HepG2 (cell line): ENCODE results near the gene FNDC3B. TPM values are rescaled to one million over a fixed set of nuclear protein-coding genes. Genes with fewer than 3 reads are reported as not detected.

ENCODE experiments used
- DBP ChIP-seq: sonication (generic); formaldehyde crosslinking; IDR thresholded peaks from 2 replicates; pipeline ENCODE4 v1.4.0; 2020; ENCODE audit warnings: missing genetic modification reagents; ENCODE audit errors: not compliant biosample characterization
- HIC2 ChIP-seq: sonication (generic); formaldehyde crosslinking; IDR thresholded peaks from 2 replicates; pipeline ENCODE4 v1.9.0; 2022; ENCODE audit warnings: low read depth, missing genetic modification reagents
- HMGXB3 ChIP-seq: sonication (generic); formaldehyde crosslinking; IDR thresholded peaks from 2 replicates; pipeline ENCODE4 v1.4.0; 2020; ENCODE audit warnings: missing genetic modification reagents, borderline replicate concordance
- KMT2A ChIP-seq: sonication (generic); formaldehyde crosslinking; IDR thresholded peaks from 2 replicates; pipeline ENCODE4 v1.4.0; 2020; ENCODE audit warnings: missing genetic modification reagents
- KMT2B ChIP-seq: IDR thresholded peaks from 2 replicates; pipeline ENCODE4 v1.6.1; 2016; ENCODE audit warnings: missing genetic modification reagents, missing compliant biosample characterization
- NCOR1 ChIP-seq: fragments of 200-600 bp; sonication (generic); IDR thresholded peaks from 2 replicates; pipeline ENCODE4 v1.7.0; 2017; ENCODE audit warnings: antibody characterized with exemption, low read length, borderline replicate concordance
- NFE2 ChIP-seq: sonication (generic); formaldehyde crosslinking; IDR thresholded peaks from 2 replicates; pipeline ENCODE4 v1.4.0; 2020; ENCODE audit warnings: missing genetic modification reagents
- NFE2L1 ChIP-seq: sonication (generic); formaldehyde crosslinking; IDR thresholded peaks from 2 replicates; pipeline ENCODE4 v1.4.0; 2020; ENCODE audit warnings: missing genetic modification reagents, mild to moderate bottlenecking, borderline replicate concordance
- NR2F1 ChIP-seq, 2 experiments: fragments of 450-650 bp in 1 of 2; formaldehyde crosslinking in 1 of 2; IDR thresholded peaks; 2 replicates each; pipeline versions ENCODE4 v1.5.0 to v1.6.1; 2016 to 2020; ENCODE audit warnings: mild to moderate bottlenecking in 1 of 2, missing compliant biosample characterization in 1 of 2, missing genetic modification reagents in 1 of 2, moderate library complexity in 1 of 2
- NR3C1 ChIP-seq: sonication (generic); formaldehyde crosslinking; IDR thresholded peaks from 2 replicates; pipeline ENCODE4 v1.4.0; 2020; ENCODE audit warnings: missing genetic modification reagents
- NRL ChIP-seq: sonication (generic); formaldehyde crosslinking; IDR thresholded peaks from 2 replicates; pipeline ENCODE4 v1.5.0; 2020; ENCODE audit warnings: missing genetic modification reagents, mild to moderate bottlenecking, moderate library complexity, borderline replicate concordance
- SIX1 ChIP-seq: sonication (generic); formaldehyde crosslinking; IDR thresholded peaks from 2 replicates; pipeline ENCODE4 v1.4.0; 2020; ENCODE audit warnings: missing genetic modification reagents, borderline replicate concordance
- SOX6 ChIP-seq, 2 experiments: fragments of 450-650 bp in 1 of 2; sonication (generic) in 1 of 2; formaldehyde crosslinking in 1 of 2; IDR thresholded peaks; 2 replicates each; pipeline versions ENCODE4 v1.4.0 to v1.6.1; 2017 to 2020; ENCODE audit warnings: antibody characterized with exemption in 1 of 2, mild to moderate bottlenecking in 1 of 2, missing genetic modification reagents in 1 of 2
- TEAD3 ChIP-seq: optimal IDR thresholded peaks from 2 replicates; pipeline ENCODE3; 2016; ENCODE audit warnings: borderline replicate concordance
- ZMYM3 ChIP-seq: sonication (generic); formaldehyde crosslinking; IDR thresholded peaks from 2 replicates; pipeline ENCODE4 v1.5.1; 2020; ENCODE audit warnings: mild to moderate bottlenecking, missing genetic modification reagents
- ZNF614 ChIP-seq: IDR thresholded peaks from 2 replicates; pipeline ENCODE4 v1.6.1; 2018; ENCODE audit warnings: missing biosample characterization, missing genetic modification reagents, inconsistent platforms, borderline replicate concordance
- ZNF616 ChIP-seq: sonication (generic); formaldehyde crosslinking; IDR thresholded peaks from 2 replicates; pipeline ENCODE4 v1.5.0; 2020; ENCODE audit warnings: low read depth, mild to moderate bottlenecking, missing genetic modification reagents
- ZNF691 ChIP-seq: sonication (generic); formaldehyde crosslinking; IDR thresholded peaks from 2 replicates; pipeline ENCODE4 v1.4.0; 2020; ENCODE audit warnings: missing genetic modification reagents, low read depth, mild to moderate bottlenecking, borderline replicate concordance
- ZZZ3 ChIP-seq: sonication (generic); formaldehyde crosslinking; IDR thresholded peaks from 2 replicates; pipeline ENCODE4 v1.4.0; 2020; ENCODE audit warnings: missing genetic modification reagents, mild to moderate bottlenecking, borderline replicate concordance
- polyA plus RNA-seq, 8 experiments: library from polyadenylated mRNA; depleted of rRNA in 3 of 8; stranded (reverse) in 7 of 8; unstranded in 1 of 8; fragments of >200 nt; fragmentation: Illumina TruSeq in 4 of 8; extraction: Trizol in 4 of 8; gene quantifications; 2 replicates each; pipeline versions ENCODE4 v1.2.1 to v1.2.3, GENCODE V29; 2011 to 2016; ENCODE audit warnings: low read depth in 4 of 8, missing spikeins in 1 of 8, mixed read lengths in 1 of 8; ENCODE audit not compliant: insufficient read depth in 1 of 8
- total RNA-seq, 5 experiments: library from RNA; depleted of rRNA; stranded (reverse); fragments of >200 nt; fragmentation: Illumina TruSeq; extraction: Trizol; gene quantifications; 2 replicates each; pipeline ENCODE4 v1.2.3, GENCODE V29; 2016; ENCODE audit warnings: low read depth in 1 of 5

FNDC3B gene
- total and polyA plus RNA-seq, 2 of the 13 experiments (the other 11 are each of a cell fraction or from before 2014, with no cell fraction given) = 74.8 to 103 TPM

- 0 out of 2 replicates have a peak, but pooled peaks have one; percentile 26 for TF ChIP-seq SIX1
- no peak for TF ChIP-seq NR3C1
- no peak for TF ChIP-seq SOX6 (IDR thresholded peaks at IDR 0.05)
- peak; percentile 94 for TF ChIP-seq SOX6 (CRISPR knock-in tag; IDR thresholded peaks at IDR 0.05)
- no peak for TF ChIP-seq HIC2 (CRISPR knock-in tag)
- TF ChIP-seq KMT2B = no peak
- TF ChIP-seq ZMYM3 (CRISPR knock-in tag) = no peak
- TF ChIP-seq NCOR1 = no peak
- TF ChIP-seq ZZZ3 = no peak
- no peak for TF ChIP-seq ZNF616 (CRISPR knock-in tag)
- no peak for TF ChIP-seq NFE2
- no peak for TF ChIP-seq NFE2L1 (CRISPR knock-in tag)
- TF ChIP-seq HMGXB3 (CRISPR knock-in tag) = no peak
- no peak for TF ChIP-seq NR2F1 (CRISPR knock-in tag; IDR thresholded peaks at IDR 0.05)
- no peak for TF ChIP-seq ZNF614 (CRISPR knock-in tag)
- TF ChIP-seq TEAD3 (CRISPR knock-in tag) = peak; percentile 92
- TF ChIP-seq DBP = no peak
- TF ChIP-seq KMT2A = no peak
- 0 out of 2 replicates have a peak, but pooled peaks have one; percentile 21 for TF ChIP-seq ZNF691
- no peak for TF ChIP-seq NRL (CRISPR knock-in tag)
Observed at GRCh38 chr3:172098698-172099494, 59.5 kb downstream of the FNDC3B start (continued).
